CD14-positive monocyte (primary cell): ENCODE data around the gene PPP2R2C. TPM values are rescaled to one million over a fixed set of nuclear protein-coding genes. Genes with fewer than 3 reads are reported as not detected.
A peak's percentile ranks its signal among the peaks of the same experiment; 100 is the strongest.

Experiments used
- DNase-seq, 3 donors: peaks; one replicate each; pipeline ENCODE4 v3.0.0-alpha.2; 2011 to 2022
- H2AFZ ChIP-seq: 2 replicates; pipeline ENCODE4 v1.6.0; 2012; ENCODE audit warnings: mild to moderate bottlenecking, low read depth, low read length, inconsistent platforms; ENCODE audit not compliant: insufficient read depth, poor library complexity, severe bottlenecking
- H3K27ac ChIP-seq, 2 donors: 1 replicate in 1 of 2; 2 replicates in 1 of 2; pipeline ENCODE4 v1.5.1; 2012 to 2013; ENCODE audit warnings: low read length in 2 of 2, control low read depth in 1 of 2, inconsistent platforms in 1 of 2, low read depth in 1 of 2, mild to moderate bottlenecking in 1 of 2
- H3K27me3 ChIP-seq, 2 donors: one replicate each; pipeline versions ENCODE4 v1.6.0 to v1.6.1; 2011 to 2013; ENCODE audit warnings: low read length in 2 of 2; ENCODE audit not compliant: control insufficient read depth in 2 of 2, insufficient read depth in 2 of 2
- H3K36me3 ChIP-seq, 2 donors: replicated peaks in 1 of 2; 1 replicate in 1 of 2; 2 replicates in 1 of 2; pipeline versions ENCODE4 v1.5.1 to v1.6.1; 2012 to 2013; ENCODE audit warnings: low read length in 2 of 2, control low read depth in 1 of 2, inconsistent platforms in 1 of 2, mild to moderate bottlenecking in 1 of 2; ENCODE audit not compliant: insufficient read depth in 2 of 2, control insufficient read depth in 1 of 2
- H3K4me1 ChIP-seq, 2 donors: 1 replicate in 1 of 2; 2 replicates in 1 of 2; pipeline versions ENCODE4 v1.5.1 to v1.6.1; 2012 to 2013; ENCODE audit warnings: low read length in 2 of 2, control low read depth in 1 of 2, inconsistent platforms in 1 of 2, mild to moderate bottlenecking in 1 of 2, moderate library complexity in 1 of 2; ENCODE audit not compliant: insufficient read depth in 2 of 2, control insufficient read depth in 1 of 2
- H3K4me2 ChIP-seq: replicated peaks from 2 replicates; pipeline ENCODE3; 2012; ENCODE audit warnings: low read length, moderate library complexity, mild to moderate bottlenecking; ENCODE audit not compliant: poor library complexity, severe bottlenecking; ENCODE audit errors: extremely low read depth
- H3K4me3 ChIP-seq, 3 experiments: fragments of 200-600 bp in 1 of 3; sonication (generic) in 1 of 3; replicated peaks in 1 of 3; 1 replicate in 2 of 3; 2 replicates in 1 of 3; pipeline ENCODE4 v1.5.1; 2011 to 2013; ENCODE audit warnings: low read length in 3 of 3, mild to moderate bottlenecking in 3 of 3, control low read depth in 2 of 3, low read depth in 2 of 3, inconsistent platforms in 1 of 3, moderate library complexity in 1 of 3
- H3K79me2 ChIP-seq: 2 replicates; pipeline ENCODE4 v1.6.0; 2012; ENCODE audit warnings: mild to moderate bottlenecking, control low read depth, inconsistent platforms, low read length, moderate library complexity; ENCODE audit not compliant: insufficient read depth
- H3K9ac ChIP-seq: 2 replicates; pipeline ENCODE4 v1.6.0; 2017; ENCODE audit warnings: low read length, mild to moderate bottlenecking; ENCODE audit not compliant: insufficient read depth, poor library complexity, severe bottlenecking
- H3K9me3 ChIP-seq, 2 donors: replicated peaks in 1 of 2; 1 replicate in 1 of 2; 2 replicates in 1 of 2; pipeline versions ENCODE4 v1.5.1 to v1.6.1; 2012 to 2013; ENCODE audit warnings: low read length in 2 of 2, control low read depth in 1 of 2; ENCODE audit not compliant: control insufficient read depth in 1 of 2, insufficient read depth in 1 of 2
- H4K20me1 ChIP-seq: 2 replicates; pipeline ENCODE4 v1.6.0; 2012; ENCODE audit warnings: mild to moderate bottlenecking, low read length, control low read depth, moderate library complexity; ENCODE audit not compliant: insufficient read depth
- H3K27ac Mint-ChIP-seq, 7 donors: one replicate each; pipeline ENCODE4 v1.8.0; 2020; ENCODE audit warnings: mild to moderate bottlenecking in 7 of 7, mixed read lengths in 7 of 7, moderate library complexity in 6 of 7, inconsistent platforms in 2 of 7
- H3K27me3 Mint-ChIP-seq, 3 donors: one replicate each; pipeline ENCODE4 v1.8.0; 2021 to 2022; ENCODE audit warnings: low read depth in 3 of 3, mild to moderate bottlenecking in 3 of 3, mixed read lengths in 3 of 3, moderate library complexity in 3 of 3, inconsistent platforms in 1 of 3
- H3K36me3 Mint-ChIP-seq, 2 donors: one replicate each; pipeline ENCODE4 v1.8.0; 2020; ENCODE audit warnings: mixed read lengths in 2 of 2, inconsistent platforms in 1 of 2, mild to moderate bottlenecking in 1 of 2
- H3K4me1 Mint-ChIP-seq: one replicate; pipeline ENCODE4 v1.8.0; 2020; ENCODE audit warnings: mild to moderate bottlenecking, mixed read lengths
- H3K4me3 Mint-ChIP-seq, 2 donors: one replicate each; pipeline ENCODE4 v1.8.0; 2020; ENCODE audit warnings: mild to moderate bottlenecking in 2 of 2, mixed read lengths in 2 of 2, moderate library complexity in 1 of 2
- H3K9me3 Mint-ChIP-seq, 7 donors: one replicate each; pipeline ENCODE4 v1.8.0; 2020 to 2022; ENCODE audit warnings: mixed read lengths in 7 of 7, mild to moderate bottlenecking in 6 of 7, moderate library complexity in 6 of 7, inconsistent platforms in 2 of 7
- WGBS: methylation state at CpG from one replicate; pipeline ENCODE4 v1.1.5; 2013; ENCODE audit warnings: missing lambda C conversion rate; ENCODE audit not compliant: insufficient coverage; 5-methylcytosine and 5-hydroxymethylcytosine counted together
- intact Hi-C, 2 donors: fragments of 100-400 bp; cut with micrococcal nuclease; formaldehyde crosslinking; loops; one replicate each; pipeline versions ENCODE4 v1.15.0 to v1.15.1; 2023
- polyA plus RNA-seq, 3 donors: library from polyadenylated mRNA; depleted of rRNA in 1 of 3; unstranded in 2 of 3; stranded (reverse) in 1 of 3; fragments of 300-500 nt in 2 of 3; fragments of >200 nt in 1 of 3; fragmentation: Illumina TruSeq in 2 of 3; gene quantifications; 1 replicate in 2 of 3; 2 replicates in 1 of 3; pipeline ENCODE4 v1.2.3, GENCODE V29; 2012 to 2021
- TF ChIP-seq, protein P1 (sequence below): fragments of 200-600 bp; IDR thresholded peaks from one replicate; pipeline ENCODE4 v1.8.0; 2022; ENCODE audit warnings: antibody characterized with exemption, mild to moderate bottlenecking

The PPP2R2C gene
- polyA plus RNA-seq, 3 donors, result not detected

DNA sequence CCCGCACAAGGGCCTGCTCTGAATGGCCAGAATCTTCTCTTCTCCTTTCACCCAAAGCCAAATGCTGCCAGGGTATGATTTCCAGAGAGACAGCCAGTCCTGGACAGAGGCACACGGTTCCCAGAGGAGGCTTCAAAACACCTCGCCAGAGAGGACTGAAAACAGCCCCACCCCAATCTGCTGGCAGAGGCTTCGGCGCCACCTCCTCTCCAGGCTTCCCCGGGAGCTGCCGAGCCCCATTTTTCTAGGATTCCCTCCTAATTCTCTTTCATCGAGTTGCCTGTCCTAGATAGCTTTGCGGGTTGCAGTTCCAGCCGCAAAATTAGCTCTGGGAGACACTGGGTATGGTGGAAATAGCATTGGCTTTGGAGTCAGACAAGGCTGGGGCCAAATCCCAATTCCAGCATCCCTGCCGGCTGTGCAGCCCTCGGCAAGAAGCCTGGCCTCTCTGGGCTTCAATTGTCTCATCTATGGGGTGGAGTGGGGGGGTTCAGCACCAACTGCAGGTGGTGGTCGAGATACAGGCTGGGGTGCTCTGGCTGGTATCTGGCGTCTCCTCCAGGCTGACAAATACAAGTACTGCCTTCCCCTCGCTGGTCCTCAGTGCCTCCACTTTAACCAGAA, 22.6 kb downstream of the PPP2R2C start:
- 69% methylated on average over 4 of the region's 15 CpGs for WGBS
- Histone ChIP-seq H3K4me3 (no peak overlapping the region), H3K27me3 (no peaks in the 10 kb centered on the region), H3K9me3 (no peaks in the 10 kb centered on the region), H3K4me1 (no peaks in the 10 kb centered on the region), H4K20me1 (no peaks in the 10 kb centered on the region), H3K9ac (no peak overlapping the region), H3K4me2 (no peak overlapping the region), H3K36me3 (no peaks in the 10 kb centered on the region), H2AFZ (no peak overlapping the region), H3K27ac (no peak overlapping the region), H3K79me2 (no peaks in the 10 kb centered on the region)
- peaks cover 0 to 5% (median 0%) of the 10 kb centered on the region in 7 donors for H3K9me3 Mint-ChIP-seq
- no peaks in the 10 kb centered on the region for H3K4me1 Mint-ChIP-seq
- peaks cover 6 to 11% (median 9%) of the 10 kb centered on the region in 3 donors for H3K27me3 Mint-ChIP-seq
- peak overlapping the region in 1 of 7 donors; percentile 3 for H3K27ac Mint-ChIP-seq
- TF ChIP-seq, protein P1, sequence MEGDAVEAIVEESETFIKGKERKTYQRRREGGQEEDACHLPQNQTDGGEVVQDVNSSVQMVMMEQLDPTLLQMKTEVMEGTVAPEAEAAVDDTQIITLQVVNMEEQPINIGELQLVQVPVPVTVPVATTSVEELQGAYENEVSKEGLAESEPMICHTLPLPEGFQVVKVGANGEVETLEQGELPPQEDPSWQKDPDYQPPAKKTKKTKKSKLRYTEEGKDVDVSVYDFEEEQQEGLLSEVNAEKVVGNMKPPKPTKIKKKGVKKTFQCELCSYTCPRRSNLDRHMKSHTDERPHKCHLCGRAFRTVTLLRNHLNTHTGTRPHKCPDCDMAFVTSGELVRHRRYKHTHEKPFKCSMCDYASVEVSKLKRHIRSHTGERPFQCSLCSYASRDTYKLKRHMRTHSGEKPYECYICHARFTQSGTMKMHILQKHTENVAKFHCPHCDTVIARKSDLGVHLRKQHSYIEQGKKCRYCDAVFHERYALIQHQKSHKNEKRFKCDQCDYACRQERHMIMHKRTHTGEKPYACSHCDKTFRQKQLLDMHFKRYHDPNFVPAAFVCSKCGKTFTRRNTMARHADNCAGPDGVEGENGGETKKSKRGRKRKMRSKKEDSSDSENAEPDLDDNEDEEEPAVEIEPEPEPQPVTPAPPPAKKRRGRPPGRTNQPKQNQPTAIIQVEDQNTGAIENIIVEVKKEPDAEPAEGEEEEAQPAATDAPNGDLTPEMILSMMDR, result no peak
- no peaks in the 10 kb centered on the region for H3K36me3 Mint-ChIP-seq
- intact Hi-C loops, result no loop called here
- no peak overlapping the region for H3K4me3 Mint-ChIP-seq
- no peak for DNase-seq

DNA sequence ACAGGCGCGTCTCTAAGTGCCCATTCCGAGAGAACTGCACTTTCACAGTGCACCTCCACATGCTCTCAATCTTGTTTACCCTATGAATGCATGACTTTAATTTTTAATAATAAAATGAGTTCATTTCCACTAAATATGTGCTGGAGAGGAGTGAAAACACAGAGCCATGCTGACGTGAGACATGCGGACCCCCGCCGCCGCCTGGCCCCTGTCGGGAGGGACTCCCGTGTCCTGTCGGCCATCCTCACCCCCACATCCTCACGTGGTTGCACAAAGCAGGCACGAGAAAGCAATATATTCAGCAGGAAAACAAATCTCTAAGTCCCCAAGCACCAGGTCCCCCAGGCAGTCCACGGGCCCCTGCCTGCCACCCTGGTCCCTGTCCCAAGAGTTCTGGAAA, 23.1 kb downstream of the PPP2R2C start:
- Mint-ChIP-seq H3K36me3 (no peaks in the 10 kb centered on the region), H3K9me3 (peaks cover 0 to 5% (median 0%) of the 10 kb centered on the region in 7 donors), H3K27me3 (peaks cover 7 to 11% (median 9%) of the 10 kb centered on the region in 3 donors), H3K27ac (peak overlapping the region in 1 of 7 donors; percentile 58), H3K4me1 (no peaks in the 10 kb centered on the region), H3K4me3 (no peak overlapping the region)
- Histone ChIP-seq H3K4me2 (no peak overlapping the region), H3K9ac (no peak overlapping the region), H3K4me3 (no peak overlapping the region), H3K4me1 (no peaks in the 10 kb centered on the region), H2AFZ (no peak overlapping the region), H4K20me1 (no peaks in the 10 kb centered on the region), H3K79me2 (no peaks in the 10 kb centered on the region), H3K27ac (no peak overlapping the region), H3K9me3 (no peaks in the 10 kb centered on the region), H3K27me3 (no peaks in the 10 kb centered on the region), H3K36me3 (no peaks in the 10 kb centered on the region)
- WGBS, result 87% methylated on average over 11 of the region's 14 CpGs
- intact Hi-C loops, result no loop called here
- TF ChIP-seq, protein P1, result no peak
- DNase-seq, result no peak
